22Rv1 (cell line): ENCODE data around the gene KIF6.

ENCODE experiments used
- H3K27ac ChIP-seq: fragments of 450-650 bp; 2 replicates; pipeline ENCODE4 v1.5.1; 2017
- CTCF ChIP-seq: fragments of 450-650 bp; IDR thresholded peaks from 2 replicates; pipeline ENCODE4 v1.5.1; 2017; ENCODE audit warnings: mild to moderate bottlenecking
- ZFX ChIP-seq: fragments of 450-650 bp; IDR thresholded peaks from 2 replicates; pipeline ENCODE4 v1.6.1; 2017; ENCODE audit warnings: antibody characterized with exemption, borderline replicate concordance

The KIF6 gene

GRCh38 chr6:39642270-39642669 lies 82.9 kb downstream of the KIF6 start:
- TF ChIP-seq CTCF: no peak
- no peak for TF ChIP-seq ZFX
- no peak overlapping the region for H3K27ac ChIP-seq

DNA sequence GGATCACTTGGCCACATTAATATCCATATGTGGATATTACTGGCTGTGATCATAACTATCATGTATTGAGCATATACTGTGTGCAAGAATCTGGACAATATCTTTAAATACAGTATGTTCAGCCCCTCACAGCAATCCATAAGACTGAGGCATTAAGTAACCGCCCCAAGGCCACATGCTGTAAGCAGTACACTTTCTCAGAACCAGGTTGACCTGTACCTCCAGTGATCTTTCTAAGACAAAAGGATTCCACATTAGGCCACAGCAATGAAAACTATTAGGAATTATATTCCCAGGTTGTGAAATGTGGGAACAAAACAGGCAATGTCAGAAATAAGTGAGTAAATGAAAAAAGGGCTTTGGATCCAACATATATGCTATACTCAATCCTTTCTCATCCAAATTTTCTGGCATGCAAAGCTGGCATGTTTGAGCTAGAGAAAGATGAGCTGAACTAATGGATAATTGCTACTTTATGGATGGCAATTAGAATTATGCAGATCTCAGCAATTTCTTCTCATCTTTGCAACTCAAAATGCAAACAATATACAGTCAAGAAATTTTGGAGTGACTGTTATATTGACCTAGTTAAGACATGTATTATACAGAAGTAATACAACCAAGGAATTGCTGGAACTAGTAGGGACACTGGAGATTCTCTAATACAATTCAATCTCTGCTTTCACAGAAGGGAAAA lies 86.9 kb downstream of the KIF6 start:
- TF ChIP-seq CTCF (no peak), ZFX (no peak)
- H3K27ac ChIP-seq: no peak overlapping the region

DNA sequence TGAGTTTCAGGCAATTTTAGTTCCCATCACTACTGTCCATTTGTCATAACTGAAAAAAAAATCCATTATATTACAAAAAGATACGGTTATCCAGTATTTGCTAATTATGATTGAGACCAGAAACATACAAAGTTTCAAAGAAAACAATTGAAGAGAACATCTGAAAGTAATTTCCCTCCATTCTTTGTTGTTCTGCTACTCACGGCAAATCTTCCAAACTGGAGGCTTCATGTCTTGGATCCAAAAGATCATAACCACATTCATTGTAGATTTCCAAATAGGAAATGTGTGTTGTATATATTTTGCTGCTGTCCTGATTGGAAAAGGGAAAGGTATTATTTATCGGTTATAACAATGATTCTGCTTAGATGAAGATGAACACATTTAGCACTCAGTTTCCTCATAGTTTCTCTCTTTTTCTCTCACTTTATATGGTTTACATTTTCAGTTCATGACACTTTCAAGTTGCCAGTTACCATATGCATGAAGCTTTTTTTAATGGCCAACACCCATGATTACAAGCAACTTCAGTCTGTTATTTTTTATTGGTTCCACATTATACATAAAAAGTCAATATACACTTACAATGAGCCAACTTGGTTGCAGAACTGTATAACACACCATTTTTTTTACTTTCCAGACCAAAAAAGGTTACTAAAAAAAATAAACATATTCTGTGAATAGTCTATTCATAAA lies 90.4 kb downstream of the KIF6 start:
- no peak overlapping the region for H3K27ac ChIP-seq
- no peak for TF ChIP-seq ZFX
- no peak for TF ChIP-seq CTCF

DNA sequence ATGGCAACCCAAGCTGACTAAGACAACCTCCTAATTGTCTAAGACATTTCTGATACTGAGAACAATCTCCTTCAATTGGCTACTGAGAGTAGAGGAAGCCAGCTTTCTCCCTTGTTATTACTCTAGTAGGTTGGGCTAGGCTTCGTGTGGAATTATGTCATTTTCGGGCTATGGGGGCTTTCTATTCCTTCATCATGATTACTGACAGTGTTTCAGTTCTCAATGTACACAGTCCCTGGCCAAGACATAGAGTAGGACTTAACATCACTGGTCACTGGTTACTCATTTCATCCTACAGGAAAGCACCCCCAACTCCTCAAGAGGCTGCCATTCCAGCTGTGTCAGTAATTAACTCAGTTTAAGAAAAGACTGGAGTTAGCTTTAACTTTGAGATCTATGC lies 100.0 kb downstream of the KIF6 start:
- no peak overlapping the region for H3K27ac ChIP-seq
- TF ChIP-seq CTCF: no peak
- TF ChIP-seq ZFX: no peak

DNA sequence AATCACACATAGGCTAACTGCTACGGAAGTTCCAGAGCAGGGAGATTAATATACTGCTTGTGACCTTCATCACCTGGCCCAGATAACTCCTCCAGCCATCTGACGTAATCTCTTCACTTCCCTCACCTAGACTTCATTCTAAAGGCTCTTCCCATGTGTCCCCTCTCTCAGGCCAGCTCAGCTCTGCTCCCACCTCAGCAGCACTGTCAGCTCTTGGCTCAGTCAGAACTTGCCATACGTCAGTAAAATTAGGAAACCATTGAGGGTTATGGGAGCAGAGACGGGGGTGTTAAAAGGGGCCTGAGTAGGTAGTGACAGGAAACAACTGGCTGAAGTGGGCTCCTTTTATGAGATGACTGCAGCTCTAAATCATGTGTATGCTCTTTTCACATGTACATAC lies 101.5 kb downstream of the KIF6 start:
- TF ChIP-seq CTCF: no peak
- no peak for TF ChIP-seq ZFX
- H3K27ac ChIP-seq: no peak overlapping the region

DNA sequence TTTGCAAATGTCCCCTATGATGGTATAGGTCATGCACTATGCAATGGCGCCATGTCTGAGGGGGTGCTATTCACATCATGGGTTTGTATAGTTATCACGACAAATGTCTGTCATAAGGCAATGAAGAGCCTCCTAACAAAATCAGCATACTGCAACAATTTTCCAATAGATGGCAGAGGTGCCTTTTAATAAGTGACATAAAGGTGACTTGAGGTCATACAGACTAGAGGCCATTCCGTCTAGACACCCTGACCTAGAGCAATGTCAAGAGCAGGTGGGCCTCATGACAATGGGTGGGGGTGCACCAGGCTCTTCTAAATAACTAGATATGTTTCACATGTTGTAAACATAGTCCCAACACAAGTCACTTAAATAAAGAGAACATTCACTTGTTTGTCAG lies 107.7 kb downstream of the KIF6 start:
- TF ChIP-seq CTCF (no peak), ZFX (no peak)
- no peak overlapping the region for H3K27ac ChIP-seq

DNA sequence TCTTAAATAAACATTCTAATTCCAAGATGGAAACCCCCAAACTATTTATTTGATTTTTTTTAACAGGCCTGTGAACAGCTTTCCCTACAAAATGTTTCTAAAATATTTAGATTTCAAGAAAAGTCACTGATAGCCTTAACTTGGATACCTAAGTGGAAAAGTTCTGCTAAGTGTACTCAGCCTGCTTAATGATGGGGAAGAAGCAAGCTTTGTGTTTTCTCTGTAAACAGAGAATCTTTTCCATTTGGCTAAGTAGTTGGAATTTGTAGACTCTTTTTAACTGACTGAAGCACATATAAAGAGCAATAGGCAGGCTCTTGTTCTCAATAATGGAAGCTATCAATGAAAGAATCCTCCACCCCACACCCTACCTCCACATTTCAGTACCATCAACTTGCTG lies 108.2 kb downstream of the KIF6 start:
- TF ChIP-seq ZFX: no peak
- TF ChIP-seq CTCF: no peak
- no peak overlapping the region for H3K27ac ChIP-seq
